OCI-LY7 (cell line): ENCODE results near the gene ECI1.

Experiments
- EZH2phosphoT487 ChIP-seq: fragments of 200-600 bp; sonication (generic); IDR thresholded peaks from 2 replicates; pipeline ENCODE4 v1.6.1; 2018; ENCODE audit warnings: low read depth, borderline replicate concordance, mild to moderate bottlenecking, mixed run types, antibody characterized with exemption, low read length, moderate library complexity, mixed read lengths
- TF ChIP-seq, protein P1 (sequence below): fragments of 200-600 bp; sonication (generic); conservative IDR thresholded peaks from 2 replicates; pipeline ENCODE4 v1.5.1; 2014; ENCODE audit warnings: mild to moderate bottlenecking, antibody characterized with exemption, low read length, moderate library complexity, mixed read lengths

DNA sequence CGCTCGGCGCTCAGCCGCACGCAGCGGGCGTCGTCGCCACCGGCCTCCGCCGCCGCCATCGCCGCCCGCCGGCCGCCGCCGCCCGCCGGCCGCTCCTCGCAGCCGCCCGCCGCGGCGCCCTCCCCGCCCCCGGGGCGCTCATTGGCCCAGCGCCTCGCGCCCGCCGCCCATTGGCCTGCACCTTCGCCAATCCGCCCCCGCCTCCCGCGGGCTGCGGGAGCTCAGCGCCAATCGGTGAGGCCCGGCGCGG lies 36.7 kb downstream of the ECI1 start, which contains the start of gene PGP:
- TF ChIP-seq, protein P1, sequence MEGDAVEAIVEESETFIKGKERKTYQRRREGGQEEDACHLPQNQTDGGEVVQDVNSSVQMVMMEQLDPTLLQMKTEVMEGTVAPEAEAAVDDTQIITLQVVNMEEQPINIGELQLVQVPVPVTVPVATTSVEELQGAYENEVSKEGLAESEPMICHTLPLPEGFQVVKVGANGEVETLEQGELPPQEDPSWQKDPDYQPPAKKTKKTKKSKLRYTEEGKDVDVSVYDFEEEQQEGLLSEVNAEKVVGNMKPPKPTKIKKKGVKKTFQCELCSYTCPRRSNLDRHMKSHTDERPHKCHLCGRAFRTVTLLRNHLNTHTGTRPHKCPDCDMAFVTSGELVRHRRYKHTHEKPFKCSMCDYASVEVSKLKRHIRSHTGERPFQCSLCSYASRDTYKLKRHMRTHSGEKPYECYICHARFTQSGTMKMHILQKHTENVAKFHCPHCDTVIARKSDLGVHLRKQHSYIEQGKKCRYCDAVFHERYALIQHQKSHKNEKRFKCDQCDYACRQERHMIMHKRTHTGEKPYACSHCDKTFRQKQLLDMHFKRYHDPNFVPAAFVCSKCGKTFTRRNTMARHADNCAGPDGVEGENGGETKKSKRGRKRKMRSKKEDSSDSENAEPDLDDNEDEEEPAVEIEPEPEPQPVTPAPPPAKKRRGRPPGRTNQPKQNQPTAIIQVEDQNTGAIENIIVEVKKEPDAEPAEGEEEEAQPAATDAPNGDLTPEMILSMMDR = no peak
- TF ChIP-seq EZH2phosphoT487 = no peak
